Gastrocnemius medialis (tissue), 4 donors: ENCODE data around the gene FLII.

Source experiments
- POLR2A ChIP-seq, 2 donors: fragments of 450-650 bp; IDR thresholded peaks; one replicate each; pipeline ENCODE4 v1.6.1; 2017; ENCODE audit warnings: antibody characterized with exemption in 2 of 2, mild to moderate bottlenecking in 2 of 2, moderate library complexity in 2 of 2
- TF ChIP-seq, protein P1 (sequence below), 5 experiments: fragments of 450-650 bp in 3 of 5; fragments of 200-600 bp in 2 of 5; sonication (generic) in 2 of 5; IDR thresholded peaks in 4 of 5; conservative IDR thresholded peaks in 1 of 5; 1 replicate in 4 of 5; 2 replicates in 1 of 5; pipeline ENCODE4 v1.5.1; 2016 to 2019; ENCODE audit warnings: antibody characterized with exemption in 5 of 5, mild to moderate bottlenecking in 3 of 5, moderate library complexity in 3 of 5

DNA sequence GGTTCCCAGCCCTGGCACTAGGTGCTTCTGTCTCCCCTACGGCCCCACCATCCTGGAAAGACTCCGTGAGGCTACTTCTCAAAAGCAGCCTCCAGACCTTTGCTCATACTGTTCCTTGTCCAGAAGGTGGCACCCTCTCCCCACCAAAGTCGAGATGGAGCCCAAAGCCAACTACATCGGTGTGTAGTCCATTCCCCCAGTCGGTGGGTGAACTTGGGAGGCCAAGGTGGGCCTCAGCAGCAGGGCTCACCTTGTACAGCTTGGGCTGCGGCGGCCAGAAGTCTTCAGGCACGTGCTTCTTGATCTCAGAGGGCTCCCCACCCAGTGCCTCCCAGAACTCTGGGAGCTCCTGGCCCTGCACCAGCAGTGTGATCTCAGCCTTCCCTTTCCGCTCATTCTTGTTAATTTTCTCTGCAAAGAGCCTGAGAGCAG, 10.2 kb downstream of the FLII start:
- no peak for TF ChIP-seq POLR2A (IDR thresholded peaks at IDR 0.05)
- TF ChIP-seq, protein P1, sequence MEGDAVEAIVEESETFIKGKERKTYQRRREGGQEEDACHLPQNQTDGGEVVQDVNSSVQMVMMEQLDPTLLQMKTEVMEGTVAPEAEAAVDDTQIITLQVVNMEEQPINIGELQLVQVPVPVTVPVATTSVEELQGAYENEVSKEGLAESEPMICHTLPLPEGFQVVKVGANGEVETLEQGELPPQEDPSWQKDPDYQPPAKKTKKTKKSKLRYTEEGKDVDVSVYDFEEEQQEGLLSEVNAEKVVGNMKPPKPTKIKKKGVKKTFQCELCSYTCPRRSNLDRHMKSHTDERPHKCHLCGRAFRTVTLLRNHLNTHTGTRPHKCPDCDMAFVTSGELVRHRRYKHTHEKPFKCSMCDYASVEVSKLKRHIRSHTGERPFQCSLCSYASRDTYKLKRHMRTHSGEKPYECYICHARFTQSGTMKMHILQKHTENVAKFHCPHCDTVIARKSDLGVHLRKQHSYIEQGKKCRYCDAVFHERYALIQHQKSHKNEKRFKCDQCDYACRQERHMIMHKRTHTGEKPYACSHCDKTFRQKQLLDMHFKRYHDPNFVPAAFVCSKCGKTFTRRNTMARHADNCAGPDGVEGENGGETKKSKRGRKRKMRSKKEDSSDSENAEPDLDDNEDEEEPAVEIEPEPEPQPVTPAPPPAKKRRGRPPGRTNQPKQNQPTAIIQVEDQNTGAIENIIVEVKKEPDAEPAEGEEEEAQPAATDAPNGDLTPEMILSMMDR (IDR thresholded peaks at IDR 0.05 in 4 of 5, conservative IDR thresholded peaks at IDR 0.05 in 1 of 5): peak; percentile 53 to 68 (median 60)
